Measurements from ENCODE around the gene NMRK2. TPM values are rescaled to one million over a fixed set of nuclear protein-coding genes. Genes with fewer than 3 reads are reported as not detected.

Gene NMRK2
- total and polyA plus RNA-seq, 3 experiments from 2014 or later = not detected

- H3K27ac ChIP-seq (ENCODE audit: low read depth, low read length) = peak overlapping the region; percentile 86
- H3K4me1 Mint-ChIP-seq = peaks cover 50 to 67% (median 55%) of the 10 kb centered on the region in 3 donors
- CTCF ChIA-PET = interaction anchor here (1.1 to 2.6 kb wide), 3 partner anchors 8 to 83 kb away, joined by 6 to 14 read pairs (median 7); partner anchors contain the start of genes DAPK3 and ZBTB7A
- H3K27me3 Mint-ChIP-seq = peaks cover 0 to 10% of the 10 kb centered on the region in 2 donors
- no peaks in the 10 kb centered on the region for H3K27me3 ChIP-seq (ENCODE audit: insufficient read depth, low read length, poor library complexity, severe bottlenecking)
- H3K36me3 Mint-ChIP-seq = peaks cover 11 to 66% (median 16%) of the 10 kb centered on the region in 3 donors
- peak overlapping the region; percentile 94 to 99 (median 97) for H3K4me3 Mint-ChIP-seq
- no peaks in the 10 kb centered on the region for H3K9me3 ChIP-seq (ENCODE audit: low read length)
- no peak for DNase-seq
- peaks cover 54% of the 10 kb centered on the region for H3K36me3 ChIP-seq (ENCODE audit: insufficient read depth, low read length)
- H3K27ac Mint-ChIP-seq = peak overlapping the region; percentile 92 to 98 (median 97)
- H3K4me3 ChIP-seq (ENCODE audit: low read length) = peak overlapping the region; percentile 90
- POLR2A ChIA-PET = interaction anchor here (0.6 to 2.8 kb wide), 6 partner anchors 8 to 122 kb away, joined by 3 to 25 read pairs (median 6); partner anchors contain the start of genes DAPK3, PIAS4 and ZBTB7A
- no peaks in the 10 kb centered on the region for H3K9me3 Mint-ChIP-seq
- peaks cover 46% of the 10 kb centered on the region for H3K4me1 ChIP-seq (ENCODE audit: insufficient read depth, low read length)
Measured at GRCh38 chr19:3983542-3983914, 50.7 kb downstream of the NMRK2 start.

- peak overlapping the region; percentile 90 for H3K4me3 ChIP-seq (ENCODE audit: low read length)
- peaks cover 0 to 10% of the 10 kb centered on the region in 2 donors for H3K27me3 Mint-ChIP-seq
- H3K9me3 Mint-ChIP-seq = no peaks in the 10 kb centered on the region
- H3K27me3 ChIP-seq (ENCODE audit: insufficient read depth, low read length, poor library complexity, severe bottlenecking) = no peaks in the 10 kb centered on the region
- peak overlapping the region; percentile 86 for H3K27ac ChIP-seq (ENCODE audit: low read depth, low read length)
- H3K4me1 ChIP-seq (ENCODE audit: insufficient read depth, low read length) = peaks cover 46% of the 10 kb centered on the region
- peaks cover 52% of the 10 kb centered on the region for H3K36me3 ChIP-seq (ENCODE audit: insufficient read depth, low read length)
- H3K4me1 Mint-ChIP-seq = peaks cover 50 to 67% (median 55%) of the 10 kb centered on the region in 3 donors
- DNase-seq = peak in 1 of 5 donors; percentile 6
- H3K36me3 Mint-ChIP-seq = peaks cover 11 to 63% (median 16%) of the 10 kb centered on the region in 3 donors
- H3K9me3 ChIP-seq (ENCODE audit: low read length) = no peaks in the 10 kb centered on the region
- ChIA-PET POLR2A (interaction anchor here (1.0 to 2.8 kb wide), 6 partner anchors 9 to 121 kb away, joined by 3 to 25 read pairs (median 5); partner anchors contain the start of genes DAPK3, PIAS4 and ZBTB7A), CTCF (interaction anchor here (1.1 to 2.6 kb wide), 3 partner anchors 9 to 83 kb away, joined by 6 to 14 read pairs (median 7); partner anchors contain the start of genes DAPK3 and ZBTB7A)
- H3K4me3 Mint-ChIP-seq = peak overlapping the region; percentile 94 to 99 (median 97)
- H3K27ac Mint-ChIP-seq = peak overlapping the region; percentile 92 to 98 (median 97)
Measured at GRCh38 chr19:3983936-3984583, 51.2 kb downstream of the NMRK2 start.

GRCh38 chr19:3984584-3984907 is 51.7 kb downstream of the NMRK2 start:
- H3K36me3 Mint-ChIP-seq = peaks cover 8 to 58% (median 16%) of the 10 kb centered on the region in 3 donors
- H3K4me3 Mint-ChIP-seq = peak overlapping the region; percentile 94 to 99 (median 97)
- peaks cover 48 to 63% (median 55%) of the 10 kb centered on the region in 3 donors for H3K4me1 Mint-ChIP-seq
- H3K27me3 Mint-ChIP-seq = peaks cover 0 to 10% of the 10 kb centered on the region in 2 donors
- Histone ChIP-seq H3K27ac (ENCODE audit: low read depth, low read length) (peak overlapping the region; percentile 86), H3K36me3 (ENCODE audit: insufficient read depth, low read length) (peaks cover 47% of the 10 kb centered on the region), H3K4me1 (ENCODE audit: insufficient read depth, low read length) (peaks cover 46% of the 10 kb centered on the region), H3K27me3 (ENCODE audit: insufficient read depth, low read length, poor library complexity, severe bottlenecking) (no peaks in the 10 kb centered on the region), H3K4me3 (ENCODE audit: low read length) (peak overlapping the region; percentile 90), H3K9me3 (ENCODE audit: low read length) (no peaks in the 10 kb centered on the region)
- POLR2A ChIA-PET = interaction anchor here (0.6 to 2.8 kb wide), 11 partner anchors 8 to 262 kb away, joined by 3 to 25 read pairs (median 5); partner anchors contain the start of genes DAPK3, MRPL54, PIAS4 and YJU2
- CTCF ChIA-PET = interaction anchor here (1.1 to 2.6 kb wide), 6 partner anchors 9 to 217 kb away, joined by 5 to 14 read pairs (median 7); partner anchors contain the start of genes DAPK3 and ZBTB7A
- DNase-seq = no peak
- H3K9me3 Mint-ChIP-seq = no peaks in the 10 kb centered on the region
- H3K27ac Mint-ChIP-seq = peak overlapping the region; percentile 92 to 98 (median 97)

DNA sequence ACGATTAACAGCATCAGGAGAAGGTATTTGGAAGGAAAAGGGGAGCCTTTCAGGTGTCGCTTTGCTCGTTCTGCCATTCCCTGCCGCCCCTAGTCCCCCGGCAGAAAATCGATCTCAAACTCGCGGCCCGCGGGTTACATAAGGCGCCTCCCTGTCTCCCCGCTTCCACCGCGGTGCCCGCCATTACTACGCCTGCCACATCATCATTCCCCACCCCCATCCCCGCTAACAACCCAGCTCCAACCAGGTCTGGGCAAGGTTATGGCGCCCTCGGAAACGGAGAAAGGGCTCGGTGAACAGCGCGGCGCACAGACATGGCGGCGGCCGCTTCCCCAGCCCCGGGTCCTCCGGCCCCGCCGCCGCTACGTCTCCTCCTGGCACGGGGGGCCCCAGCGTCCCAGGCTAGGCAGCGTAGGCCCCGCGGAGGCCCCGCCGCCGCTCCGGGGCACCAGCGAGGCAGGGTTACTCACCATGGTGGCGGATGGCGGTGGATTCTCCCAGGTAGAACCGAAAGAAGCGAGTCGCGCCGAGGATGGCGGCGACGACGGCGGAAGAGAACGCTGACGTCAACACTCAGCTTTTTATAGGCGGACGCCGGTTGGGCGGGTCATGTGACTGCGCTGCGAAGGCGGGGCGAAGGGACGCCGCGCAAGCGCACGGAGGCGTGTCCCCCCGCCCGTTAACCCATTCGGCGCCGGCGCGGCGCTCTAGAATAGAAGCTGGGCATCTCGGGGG is 52.2 kb downstream of the NMRK2 start, which contains the start of gene EEF2:
EEF2 (minus strand) TSS at position 556 of the 735 bp plus-strand sequence; CDS start at position 473, 83 bp downstream.
- peak; percentile 86 to 95 (median 91) for DNase-seq
- ChIA-PET CTCF (interaction anchor here (0.6 to 2.6 kb wide), 19 partner anchors 8 to 393 kb away, joined by 3 to 17 read pairs (median 4); partner anchors contain the start of genes DAPK3, PIAS4, YJU2 and ZBTB7A), POLR2A (interaction anchor here (0.5 to 2.8 kb wide), 15 partner anchors 8 to 262 kb away, joined by 3 to 25 read pairs (median 4); partner anchors contain the start of genes DAPK3, MRPL54, PIAS4 and YJU2)
- H3K27me3 Mint-ChIP-seq = peaks cover 0 to 10% of the 10 kb centered on the region in 2 donors
- H3K4me1 Mint-ChIP-seq = peaks cover 49 to 62% (median 57%) of the 10 kb centered on the region in 3 donors
- Histone ChIP-seq H3K27ac (ENCODE audit: low read depth, low read length) (peak within 1 kb of the TSS; percentile 86), H3K4me1 (ENCODE audit: insufficient read depth, low read length) (peaks cover 46% of the 10 kb centered on the region), H3K4me3 (ENCODE audit: low read length) (peak within 1 kb of the TSS; percentile 90), H3K36me3 (ENCODE audit: insufficient read depth, low read length) (peaks cover 42% of the 10 kb centered on the region), H3K27me3 (ENCODE audit: insufficient read depth, low read length, poor library complexity, severe bottlenecking) (no peaks in the 10 kb centered on the region), H3K9me3 (ENCODE audit: low read length) (no peaks in the 10 kb centered on the region)
- H3K9me3 Mint-ChIP-seq = no peaks in the 10 kb centered on the region
- H3K4me3 Mint-ChIP-seq = peak within 1 kb of the TSS; percentile 94 to 99 (median 97)
- H3K27ac Mint-ChIP-seq = peak within 1 kb of the TSS; percentile 92 to 98 (median 97)
- peaks cover 8 to 53% (median 16%) of the 10 kb centered on the region in 3 donors for H3K36me3 Mint-ChIP-seq

GRCh38 chr19:3985643-3986259 is 52.9 kb downstream of the NMRK2 start:
- H3K27ac ChIP-seq (ENCODE audit: low read depth, low read length) = peak overlapping the region; percentile 51
- no peaks in the 10 kb centered on the region for H3K9me3 ChIP-seq (ENCODE audit: low read length)
- peaks cover 8 to 48% (median 16%) of the 10 kb centered on the region in 3 donors for H3K36me3 Mint-ChIP-seq
- H3K27ac Mint-ChIP-seq = peak overlapping the region; percentile 63 to 98 (median 97)
- ChIA-PET POLR2A (interaction anchor here (0.5 to 2.8 kb wide), 15 partner anchors 9 to 1058 kb away, joined by 3 to 25 read pairs (median 4); partner anchors contain the start of genes DAPK3, MRPL54, YJU2 and ZBTB7A), CTCF (interaction anchor here (0.6 to 2.6 kb wide), 19 partner anchors 9 to 392 kb away, joined by 3 to 17 read pairs (median 4); partner anchors contain the start of genes DAPK3, PIAS4, YJU2 and ZBTB7A)
- H3K27me3 ChIP-seq (ENCODE audit: insufficient read depth, low read length, poor library complexity, severe bottlenecking) = no peaks in the 10 kb centered on the region
- no peak for DNase-seq
- H3K36me3 ChIP-seq (ENCODE audit: insufficient read depth, low read length) = peaks cover 35% of the 10 kb centered on the region
- H3K9me3 Mint-ChIP-seq = no peaks in the 10 kb centered on the region
- H3K4me3 ChIP-seq (ENCODE audit: low read length) = peak overlapping the region; percentile 90
- H3K4me1 Mint-ChIP-seq = peaks cover 50 to 64% (median 61%) of the 10 kb centered on the region in 3 donors
- peaks cover 0 to 10% of the 10 kb centered on the region in 2 donors for H3K27me3 Mint-ChIP-seq
- H3K4me3 Mint-ChIP-seq = peak overlapping the region; percentile 94 to 99 (median 97)
- H3K4me1 ChIP-seq (ENCODE audit: insufficient read depth, low read length) = peaks cover 46% of the 10 kb centered on the region

DNA sequence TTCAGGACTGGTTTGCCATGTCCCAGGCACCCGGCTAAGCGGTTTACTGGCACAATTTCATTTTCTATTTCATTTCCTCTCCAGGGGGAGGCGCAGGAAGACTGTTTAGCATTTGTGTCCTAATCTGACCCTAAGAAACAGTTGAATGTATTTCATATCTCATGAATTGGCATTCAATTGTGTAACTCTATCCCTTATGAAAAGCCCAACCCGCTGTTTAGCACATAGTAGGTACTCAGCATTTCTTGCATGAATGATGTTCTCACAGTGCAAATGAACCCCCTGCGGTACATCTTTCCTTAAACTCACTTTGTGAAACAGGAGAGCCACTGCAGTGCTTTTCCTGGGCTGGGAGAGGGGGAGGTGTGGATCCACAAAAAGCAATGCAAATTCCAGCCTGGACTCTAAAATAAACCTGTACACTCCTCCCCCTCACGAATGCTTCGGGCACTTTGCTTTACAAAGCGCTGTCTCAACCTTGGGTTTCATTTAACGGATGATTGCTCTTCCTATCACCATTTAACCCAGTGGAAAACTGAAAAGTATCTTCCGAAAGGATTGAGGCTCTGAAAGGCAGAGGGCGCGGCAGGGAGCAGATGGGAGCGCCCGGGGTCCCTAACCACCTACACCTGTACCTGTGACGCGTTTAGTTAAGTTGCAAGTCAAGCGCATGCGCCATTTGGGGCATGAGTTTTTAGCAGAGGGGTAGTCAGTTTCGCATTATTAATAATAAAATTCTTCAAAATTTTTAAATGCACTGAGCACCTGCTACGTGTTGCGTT is 53.6 kb downstream of the NMRK2 start:
- Histone ChIP-seq H3K36me3 (ENCODE audit: insufficient read depth, low read length) (peaks cover 28% of the 10 kb centered on the region), H3K9me3 (ENCODE audit: low read length) (no peaks in the 10 kb centered on the region), H3K27me3 (ENCODE audit: insufficient read depth, low read length, poor library complexity, severe bottlenecking) (no peaks in the 10 kb centered on the region), H3K27ac (ENCODE audit: low read depth, low read length) (peak overlapping the region; percentile 51), H3K4me3 (ENCODE audit: low read length) (peak overlapping the region; percentile 90), H3K4me1 (ENCODE audit: insufficient read depth, low read length) (peaks cover 46% of the 10 kb centered on the region)
- H3K36me3 Mint-ChIP-seq = peaks cover 8 to 41% (median 16%) of the 10 kb centered on the region in 3 donors
- peak; percentile 45 to 69 (median 59) for DNase-seq
- ChIA-PET CTCF (interaction anchor here (1.0 to 2.6 kb wide), 15 partner anchors 10 to 216 kb away, joined by 3 to 26 read pairs (median 7); partner anchors contain the start of genes DAPK3, PIAS4 and ZBTB7A), POLR2A (interaction anchor here (0.5 to 2.8 kb wide), 7 partner anchors 10 to 1059 kb away, joined by 3 to 25 read pairs (median 10); partner anchors contain the start of genes DAPK3, PIAS4 and ZBTB7A)
- peaks cover 50 to 59% (median 58%) of the 10 kb centered on the region in 3 donors for H3K4me1 Mint-ChIP-seq
- no peaks in the 10 kb centered on the region for H3K9me3 Mint-ChIP-seq
- peak overlapping the region; percentile 4 to 98 (median 94) for H3K27ac Mint-ChIP-seq
- peaks cover 0 to 10% of the 10 kb centered on the region in 2 donors for H3K27me3 Mint-ChIP-seq
- peak overlapping the region; percentile 94 to 99 (median 97) for H3K4me3 Mint-ChIP-seq

Measured in CD8-positive, alpha-beta memory T cell (primary cell).